GM18907 (cell line): ENCODE measurements around the gene STARD6.
"Not testable (repeated sequence)": the region's sequence is repeated elsewhere in the genome, so short reads cannot be mapped to it uniquely, and the experiment has no call there.

Source experiments
- ATAC-seq: cut with Tn5 transposase; IDR thresholded peaks from one replicate; pipeline ENCODE4 v1.9.1; 2021; ENCODE audit warnings: mild to moderate bottlenecking, moderate library complexity; ENCODE audit not compliant: unreplicated experiment

Gene STARD6

DNA sequence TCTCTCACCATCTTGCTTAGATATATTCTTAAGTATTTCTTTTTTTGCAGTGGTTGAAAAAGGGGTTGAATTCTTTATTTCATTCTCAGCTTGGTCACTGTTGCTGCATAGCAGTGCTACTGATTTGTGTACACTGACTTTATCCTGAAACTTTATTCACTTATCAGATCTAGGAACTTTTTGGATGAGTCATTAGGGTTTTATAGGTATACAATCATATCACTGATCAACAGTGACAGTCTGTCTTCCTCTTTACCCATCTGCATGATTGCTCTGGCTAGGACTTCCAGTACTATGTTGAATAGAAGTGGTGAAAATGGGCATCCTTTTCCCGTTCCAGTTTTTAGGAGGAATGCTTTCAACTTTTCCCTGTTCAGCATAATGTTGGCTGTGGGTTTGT is 6.5 kb downstream of the STARD6 start:
- ATAC-seq: no peak

- no peak for ATAC-seq
Measured at GRCh38 chr18:54338230-54338629, 19.4 kb downstream of the STARD6 start.

DNA sequence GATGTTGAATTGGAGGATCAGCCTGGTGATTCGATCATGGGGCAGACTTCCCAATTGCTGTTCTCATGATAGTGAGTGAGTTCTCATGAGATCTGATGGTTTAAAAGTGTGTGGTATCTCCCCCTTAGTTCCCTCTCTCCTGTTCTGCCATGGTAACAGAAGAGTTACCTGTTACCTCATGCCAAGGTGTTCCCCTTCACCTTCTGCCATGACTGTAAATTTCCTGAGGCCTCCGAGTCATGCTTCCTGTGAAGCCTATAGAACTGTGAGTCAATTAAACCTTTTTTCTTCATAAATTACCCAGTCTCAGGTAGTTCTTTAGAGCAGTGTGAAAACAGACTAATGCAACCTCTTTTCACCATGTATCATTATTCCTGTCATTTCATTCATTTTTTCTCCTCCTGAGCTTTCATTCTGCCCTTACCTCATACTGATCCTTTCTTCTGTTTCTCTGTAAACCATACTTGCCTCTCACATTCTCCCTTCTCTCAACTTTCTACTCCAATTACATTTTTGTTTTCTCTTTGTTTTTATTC is 22.0 kb downstream of the STARD6 start:
- no peak for ATAC-seq

- no peak for ATAC-seq
Measured at GRCh38 chr18:54330768-54331548, 26.7 kb downstream of the STARD6 start.

DNA sequence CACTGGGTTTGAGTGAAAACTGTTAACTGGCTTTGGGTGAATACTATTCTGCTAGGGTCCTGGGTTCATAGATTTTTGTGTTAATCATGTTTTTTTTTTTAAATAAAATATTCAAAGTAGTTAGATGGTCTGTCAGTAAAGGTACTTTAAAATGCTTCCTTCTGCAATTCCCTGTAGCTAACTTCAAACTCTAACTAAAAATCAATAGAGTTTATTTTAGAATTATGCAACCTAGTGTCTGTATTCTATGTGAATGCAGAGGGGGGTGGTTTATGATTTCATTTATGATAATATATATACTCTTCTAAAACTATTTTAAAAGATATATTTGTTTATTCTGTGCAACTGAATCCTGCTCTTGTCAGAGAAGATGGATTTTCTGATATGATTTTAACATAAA is 27.9 kb downstream of the STARD6 start:
- ATAC-seq: no peak

DNA sequence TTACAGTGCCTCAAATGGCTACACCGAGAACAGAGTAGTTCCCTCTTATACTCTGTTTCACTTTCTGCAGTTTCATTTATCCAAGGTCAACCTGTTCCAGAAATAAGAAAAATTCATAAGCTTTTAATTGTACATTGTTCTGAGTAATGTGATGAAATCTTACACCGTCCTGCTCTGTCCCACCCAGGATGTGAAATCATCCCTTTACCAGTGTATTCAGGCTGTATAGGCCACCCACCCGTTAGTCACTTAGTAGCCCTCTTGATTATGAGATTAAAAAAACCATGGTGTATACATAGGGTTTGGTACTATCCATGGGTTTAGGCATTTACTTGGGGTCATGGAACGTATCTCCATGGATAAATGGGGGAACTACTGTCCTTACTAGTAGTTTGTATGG is 29.8 kb downstream of the STARD6 start:
- ATAC-seq: no peak

- no peak for ATAC-seq
Measured at GRCh38 chr18:54323970-54324369, 33.7 kb downstream of the STARD6 start.

GRCh38 chr18:54323561-54323960 is 34.1 kb downstream of the STARD6 start:
- no peak for ATAC-seq

DNA sequence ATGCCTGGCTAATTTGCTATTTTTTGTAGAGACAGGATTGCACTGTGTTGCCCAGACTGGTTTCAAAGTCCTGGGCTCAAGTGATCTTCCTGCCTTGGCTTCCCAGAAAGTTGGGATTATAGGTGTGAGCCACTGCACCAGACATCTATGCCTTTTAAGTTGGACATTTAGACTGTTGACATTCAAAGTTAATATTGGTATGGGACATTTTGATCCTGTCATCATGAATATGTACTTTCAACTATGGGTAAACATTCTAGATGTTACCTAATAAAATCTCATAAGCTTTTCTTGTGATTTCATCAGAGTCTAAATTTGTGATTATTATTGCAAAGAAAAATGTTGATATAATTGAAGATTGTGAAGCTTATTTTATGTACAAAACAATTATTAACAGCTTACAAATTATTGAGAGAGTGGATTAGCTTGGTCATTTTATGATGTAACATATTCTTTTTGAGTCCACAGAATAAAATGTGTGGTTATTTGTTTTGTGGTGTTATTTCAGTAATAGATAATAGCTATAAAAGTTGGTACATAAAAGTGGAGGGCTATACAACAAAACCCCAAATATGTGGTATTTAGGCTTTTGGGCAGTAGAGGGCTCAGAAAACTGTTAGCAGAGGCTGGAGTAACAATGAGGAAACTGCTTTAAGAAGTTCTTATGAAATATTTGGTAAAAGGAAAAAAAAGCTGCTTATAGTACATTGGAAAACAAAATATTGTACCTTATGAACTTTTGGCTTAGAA is 41.4 kb downstream of the STARD6 start:
- no peak for ATAC-seq

GRCh38 chr18:54309564-54309963 is 48.1 kb downstream of the STARD6 start:
- not testable (repeated sequence) for ATAC-seq

- no peak for ATAC-seq
Measured at GRCh38 chr18:54303408-54303807, 54.2 kb downstream of the STARD6 start.

GRCh38 chr18:54298991-54299390 is 58.7 kb downstream of the STARD6 start:
- not testable (repeated sequence) for ATAC-seq

- ATAC-seq: no peak
Measured at GRCh38 chr18:54296062-54296461, 61.6 kb downstream of the STARD6 start.

DNA sequence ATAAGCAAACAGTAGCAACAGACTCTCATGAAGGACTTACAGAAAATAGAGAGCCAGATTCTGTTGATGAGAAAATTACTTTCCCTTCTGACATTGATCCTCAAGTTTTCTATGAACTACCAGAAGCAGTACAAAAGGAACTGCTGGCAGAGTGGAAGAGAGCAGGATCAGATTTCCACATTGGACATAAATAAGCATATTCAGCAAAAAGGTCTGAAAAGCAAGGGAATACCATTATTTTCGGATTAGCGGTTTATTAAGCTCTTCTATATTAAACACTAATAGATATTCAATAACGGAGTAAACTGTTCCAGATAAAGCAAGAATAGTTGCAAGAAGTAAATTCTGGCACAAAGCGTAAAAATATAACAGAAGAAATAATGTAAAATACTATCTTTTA is 63.4 kb downstream of the STARD6 start:
- ATAC-seq: no peak

DNA sequence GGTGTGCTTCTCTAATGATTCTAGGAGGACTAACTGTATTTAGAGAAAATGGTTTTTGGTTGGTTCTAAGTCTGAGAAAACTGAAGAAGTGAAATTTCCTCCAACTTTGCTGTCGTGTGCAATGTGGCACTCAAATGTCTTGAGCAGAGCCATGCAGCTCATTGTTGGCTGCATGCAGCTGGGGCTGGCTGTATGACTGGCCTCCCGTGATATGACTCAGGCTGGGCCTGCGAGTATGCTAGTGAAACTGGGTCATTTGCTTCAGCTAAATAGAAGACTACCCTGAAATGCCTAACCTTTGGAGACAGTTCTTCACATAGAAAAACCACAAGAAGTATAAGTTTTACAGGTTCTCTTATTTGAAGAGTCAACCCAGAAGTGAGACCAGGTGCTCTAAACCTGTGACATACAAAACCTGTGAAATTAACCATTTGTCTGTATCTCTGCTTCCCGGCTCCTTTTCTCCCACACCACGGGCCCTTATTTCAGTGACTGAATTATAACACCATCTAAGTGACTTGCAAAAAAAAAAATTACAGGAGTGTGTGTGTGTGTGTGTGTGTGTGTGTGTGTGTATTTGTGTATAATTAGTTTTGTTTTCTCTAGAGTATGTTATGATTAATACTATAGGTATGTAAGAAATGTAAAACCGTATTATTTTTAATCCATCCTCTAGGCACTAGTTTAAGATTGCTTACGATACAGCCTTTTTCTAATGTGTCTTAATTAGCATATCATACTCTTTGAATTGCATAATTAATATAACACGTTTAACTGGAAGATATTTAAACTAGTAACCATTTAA is 72.5 kb downstream of the STARD6 start:
- peak; percentile 100 for ATAC-seq

DNA sequence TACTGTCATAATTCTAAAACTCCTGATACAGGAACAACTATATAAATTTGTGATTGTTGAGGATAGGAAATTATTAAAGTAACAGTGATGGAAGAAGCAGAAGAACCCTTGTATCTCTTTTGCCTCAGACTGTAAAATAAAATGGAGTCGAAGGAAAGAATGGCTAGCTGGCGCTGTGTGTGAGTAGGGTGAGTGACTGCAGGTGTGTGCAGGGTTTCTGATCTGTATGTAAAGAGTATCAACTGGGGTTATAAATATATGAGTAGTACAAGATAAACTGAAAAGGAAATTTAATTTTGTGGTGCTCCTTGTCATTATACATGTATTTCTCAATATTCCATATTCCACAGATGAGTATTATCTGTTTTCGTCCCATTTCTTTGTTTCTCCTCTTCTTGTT is 73.1 kb downstream of the STARD6 start:
- ATAC-seq: peak; percentile 47

- no peak for ATAC-seq
Measured at GRCh38 chr18:54280220-54280569, 77.5 kb downstream of the STARD6 start.

DNA sequence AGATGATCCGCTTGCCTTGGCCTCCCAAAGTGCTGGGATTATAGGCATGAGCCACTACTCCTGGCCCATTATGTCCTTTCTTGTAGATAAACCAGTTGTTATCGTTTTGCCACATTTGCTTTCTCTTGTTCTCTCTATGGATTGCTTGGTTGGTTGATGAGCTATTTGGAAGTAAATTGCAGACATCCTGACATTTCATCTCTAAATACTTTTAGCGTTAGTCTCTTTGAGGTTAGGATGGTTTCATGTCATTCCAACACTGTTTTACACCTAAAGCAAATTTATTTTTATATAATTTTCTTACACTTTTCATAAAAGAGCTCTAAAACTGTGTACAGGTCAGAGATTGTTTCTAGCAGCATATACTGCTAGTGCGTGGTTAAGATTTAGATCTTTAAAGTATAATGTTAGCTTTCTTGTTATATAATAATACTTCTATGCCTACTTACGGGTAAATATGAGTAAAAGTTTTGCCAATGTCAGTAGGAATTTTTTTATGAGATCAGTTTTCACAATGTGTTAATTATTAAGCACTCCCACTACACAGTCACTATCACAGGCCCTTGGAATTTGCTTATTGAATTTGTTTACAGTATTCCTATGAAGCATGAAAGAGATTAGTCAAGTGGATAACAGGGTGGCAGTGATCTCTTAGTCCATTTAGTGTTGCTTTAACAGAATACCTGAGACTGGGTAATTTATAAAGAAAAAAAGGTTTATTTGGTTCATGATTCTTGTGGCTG is 78.0 kb downstream of the STARD6 start:
- ATAC-seq: no peak

DNA sequence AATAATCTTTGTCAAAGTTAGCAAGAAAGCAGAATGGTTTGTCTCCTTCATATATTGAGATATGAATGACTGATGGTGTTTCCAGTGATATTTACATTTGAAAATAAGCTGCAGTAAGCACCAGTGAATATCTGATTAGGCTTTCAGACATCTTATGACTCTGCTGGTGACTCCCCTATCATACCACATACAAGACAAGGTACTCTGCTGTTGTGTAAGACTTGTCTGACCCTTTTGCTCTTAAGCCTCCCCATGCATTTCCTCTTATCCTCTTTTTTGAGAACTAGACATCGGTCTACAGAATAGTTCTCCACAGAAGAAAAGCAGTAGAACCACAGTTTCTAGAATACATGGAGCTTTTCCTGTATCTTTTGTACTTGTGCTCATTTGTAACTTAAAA is 79.0 kb downstream of the STARD6 start:
- no peak for ATAC-seq

GRCh38 chr18:54277899-54278298 is 79.8 kb downstream of the STARD6 start:
- no peak for ATAC-seq
